ENCODE measurements around the gene RPL22.

- TF ChIP-seq CTCF (IDR thresholded peaks at IDR 0.05) = no peak
- no peak for TF ChIP-seq POLR2A (IDR thresholded peaks at IDR 0.05)
These were observed 55.2 kb downstream of the RPL22 start for GRCh38 chr1:6144175-6144574.
